T-helper 9 cell (primary cell): Measurements from ENCODE around the gene NEK3.
"Not testable (repeated sequence)": the region's sequence is repeated elsewhere in the genome, so short reads cannot be mapped to it uniquely, and the experiment has no call there.

Source experiments
- DNase-seq: peaks from one replicate; pipeline ENCODE4 v3.0.0-alpha.2; 2020
- total RNA-seq, 2 donors: gene quantifications; one replicate each; lab custom pipeline; 2026; lab: John Stamatoyannopoulos, UW

NEK3 gene, protein sequence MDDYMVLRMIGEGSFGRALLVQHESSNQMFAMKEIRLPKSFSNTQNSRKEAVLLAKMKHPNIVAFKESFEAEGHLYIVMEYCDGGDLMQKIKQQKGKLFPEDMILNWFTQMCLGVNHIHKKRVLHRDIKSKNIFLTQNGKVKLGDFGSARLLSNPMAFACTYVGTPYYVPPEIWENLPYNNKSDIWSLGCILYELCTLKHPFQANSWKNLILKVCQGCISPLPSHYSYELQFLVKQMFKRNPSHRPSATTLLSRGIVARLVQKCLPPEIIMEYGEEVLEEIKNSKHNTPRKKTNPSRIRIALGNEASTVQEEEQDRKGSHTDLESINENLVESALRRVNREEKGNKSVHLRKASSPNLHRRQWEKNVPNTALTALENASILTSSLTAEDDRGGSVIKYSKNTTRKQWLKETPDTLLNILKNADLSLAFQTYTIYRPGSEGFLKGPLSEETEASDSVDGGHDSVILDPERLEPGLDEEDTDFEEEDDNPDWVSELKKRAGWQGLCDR
- total RNA-seq: 6.9 to 7.5 reads per million in 2 donors

DNA sequence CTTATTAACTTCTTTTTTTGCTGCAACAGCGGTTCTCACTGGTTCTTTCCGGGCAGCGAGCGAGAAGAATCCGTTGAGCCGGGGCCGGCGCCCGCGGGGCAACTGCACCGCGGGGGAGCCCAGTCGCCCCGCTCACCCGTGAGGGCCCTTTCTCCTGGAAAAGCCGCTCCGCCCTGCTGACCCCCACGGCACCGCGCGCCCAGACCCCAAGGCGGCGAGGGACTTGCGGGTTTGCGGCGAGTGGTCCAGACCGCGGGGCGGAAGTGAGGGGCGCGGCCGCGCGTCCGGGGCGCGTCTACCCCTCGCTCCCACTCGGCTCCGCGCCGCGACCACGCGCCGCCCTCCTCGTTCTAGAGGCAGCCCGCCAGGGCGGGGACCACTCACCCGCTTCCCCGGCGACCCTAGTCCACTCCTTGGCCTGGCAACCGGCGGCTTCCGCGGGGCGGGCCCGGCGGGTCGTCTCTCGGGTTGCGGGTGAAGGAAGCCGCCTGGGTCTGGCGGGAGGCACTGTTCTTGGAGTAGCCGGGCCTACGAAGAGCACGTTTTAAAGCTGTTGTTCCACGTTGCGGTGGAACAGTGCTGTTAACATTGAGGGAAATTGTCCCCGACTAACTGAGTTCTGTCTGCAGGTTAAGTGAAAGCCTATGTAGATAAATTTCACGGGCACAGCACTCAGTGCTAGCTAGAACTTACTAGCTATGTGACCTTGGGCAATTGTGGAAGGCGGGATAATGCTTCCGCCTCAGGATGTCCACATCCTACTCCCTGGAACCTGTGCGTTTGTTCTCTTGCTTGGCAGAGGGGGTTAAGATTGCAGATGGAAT lies at the start of gene NEK3:
TSS of gene NEK3 (minus strand) at position 439 of the 824 bp plus-strand sequence. CDS start 3,406 bp downstream, outside the sequence.
- peak; percentile 29 for DNase-seq

DNA sequence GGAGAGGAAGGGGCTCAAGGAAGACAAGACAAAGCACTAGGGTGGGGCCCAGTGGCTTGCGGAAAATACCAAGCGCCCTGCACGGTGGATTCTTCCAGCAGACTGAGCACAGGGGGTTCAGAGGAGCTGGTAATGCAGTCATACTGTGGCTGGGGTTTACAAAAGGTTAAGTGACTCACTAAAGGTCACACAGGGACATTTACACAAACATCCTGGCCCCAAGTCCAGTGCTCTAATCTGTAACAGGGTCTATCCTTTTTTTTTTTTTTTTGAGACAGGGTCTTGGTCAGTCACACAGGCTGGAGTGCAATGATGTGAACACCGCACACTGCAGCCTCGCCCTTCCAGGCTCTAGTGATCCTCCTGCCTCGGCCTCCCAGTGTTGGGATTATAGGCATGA lies 49.0 kb upstream of the NEK3 start:
- DNase-seq: not testable (repeated sequence)

DNA sequence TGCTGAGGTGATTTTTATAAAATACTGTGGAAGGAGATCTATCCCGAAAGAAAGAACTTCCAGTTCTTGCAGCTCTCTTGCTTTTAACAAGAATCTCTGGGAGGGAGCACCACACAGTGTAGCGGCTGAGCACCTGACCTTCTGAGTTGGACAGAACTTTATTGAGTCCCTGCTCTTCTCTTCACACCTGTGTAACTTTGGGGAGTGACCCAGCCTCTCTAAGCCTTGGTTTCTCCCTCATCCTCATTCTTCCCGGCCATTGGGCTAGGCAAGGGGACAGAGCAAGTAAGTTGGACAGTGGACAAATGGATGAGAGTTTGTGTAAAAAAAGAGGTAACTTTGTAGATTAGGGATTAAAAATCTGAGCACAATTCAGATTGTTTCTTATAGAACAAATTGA lies 48.5 kb upstream of the NEK3 start:
- not testable (repeated sequence) for DNase-seq

DNA sequence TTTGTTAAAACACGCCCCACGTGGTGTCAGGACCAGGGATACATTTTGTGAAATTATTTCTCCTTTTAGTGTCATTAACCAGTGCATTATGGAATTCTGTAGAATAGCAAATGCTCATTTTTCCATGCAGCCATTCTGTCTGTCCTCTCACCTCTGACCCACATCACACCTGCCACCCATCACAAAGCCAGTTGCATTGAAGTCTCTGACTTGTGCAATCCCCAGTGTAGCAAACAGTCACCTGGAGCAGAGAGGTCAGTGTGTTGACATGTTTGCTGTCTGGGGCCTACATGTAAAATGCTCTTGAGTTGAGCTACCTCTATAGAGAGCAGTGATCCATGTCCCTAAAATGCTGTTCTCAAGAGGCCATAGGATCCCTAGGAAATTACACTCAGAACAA lies 47.9 kb upstream of the NEK3 start:
- DNase-seq: not testable (repeated sequence)

DNA sequence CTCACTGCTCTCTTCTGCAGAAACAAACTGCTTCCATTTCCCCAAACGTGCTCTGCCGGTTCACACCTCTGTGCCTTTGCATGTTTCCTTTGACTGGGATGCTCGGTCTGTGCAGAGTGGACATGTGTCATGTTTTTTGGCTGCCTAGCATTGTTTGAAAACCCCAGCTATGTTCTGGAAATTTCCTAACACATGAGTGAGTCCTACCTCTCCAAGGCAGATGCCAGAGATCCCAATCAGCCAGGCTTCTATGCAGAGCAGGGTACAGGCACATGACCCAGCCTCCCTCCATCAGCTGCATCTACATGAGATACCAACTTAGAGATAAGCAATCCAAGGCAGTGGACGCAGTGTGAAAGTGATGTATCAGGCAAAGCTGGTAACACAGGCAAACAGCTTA lies 45.1 kb upstream of the NEK3 start:
- DNase-seq: not testable (repeated sequence)

DNA sequence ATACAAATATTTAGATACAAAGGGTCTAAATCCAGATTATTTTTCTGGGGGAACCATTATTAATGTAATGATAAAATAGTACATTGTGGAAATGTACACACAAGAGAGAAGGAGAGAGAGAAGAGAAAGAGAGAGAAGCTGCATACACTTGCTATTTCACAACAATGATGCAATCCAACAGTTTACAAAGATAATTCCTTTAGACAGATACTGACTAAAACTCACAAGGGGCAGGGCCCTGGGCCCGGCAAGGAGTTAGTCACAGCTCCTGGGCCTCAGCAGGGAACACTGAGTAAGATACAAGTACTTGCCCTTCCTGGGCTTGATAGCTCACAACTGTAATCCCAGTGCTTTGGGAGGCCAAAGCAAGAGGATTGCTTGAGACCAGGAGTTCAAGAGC lies 44.5 kb upstream of the NEK3 start:
- DNase-seq: not testable (repeated sequence)

DNA sequence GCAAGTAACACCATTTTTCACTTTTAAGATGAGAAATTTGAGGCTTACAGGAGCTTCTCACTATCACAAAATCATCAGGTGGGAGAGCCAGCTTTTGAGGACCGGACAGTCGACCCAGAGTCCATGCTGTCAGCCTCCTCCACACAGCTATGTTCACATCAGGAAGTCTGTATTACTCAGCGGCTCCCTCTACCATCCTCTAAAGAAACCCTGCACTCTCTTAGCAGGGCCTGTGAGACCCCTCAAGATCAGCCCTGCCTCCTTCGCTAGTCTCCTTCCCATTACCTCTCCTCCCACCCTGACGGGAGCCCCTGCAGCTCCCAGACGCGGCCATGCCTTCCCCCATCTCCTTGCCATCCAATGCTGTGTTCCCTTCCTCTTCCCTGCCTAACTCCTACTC lies 43.1 kb upstream of the NEK3 start:
- not testable (repeated sequence) for DNase-seq

DNA sequence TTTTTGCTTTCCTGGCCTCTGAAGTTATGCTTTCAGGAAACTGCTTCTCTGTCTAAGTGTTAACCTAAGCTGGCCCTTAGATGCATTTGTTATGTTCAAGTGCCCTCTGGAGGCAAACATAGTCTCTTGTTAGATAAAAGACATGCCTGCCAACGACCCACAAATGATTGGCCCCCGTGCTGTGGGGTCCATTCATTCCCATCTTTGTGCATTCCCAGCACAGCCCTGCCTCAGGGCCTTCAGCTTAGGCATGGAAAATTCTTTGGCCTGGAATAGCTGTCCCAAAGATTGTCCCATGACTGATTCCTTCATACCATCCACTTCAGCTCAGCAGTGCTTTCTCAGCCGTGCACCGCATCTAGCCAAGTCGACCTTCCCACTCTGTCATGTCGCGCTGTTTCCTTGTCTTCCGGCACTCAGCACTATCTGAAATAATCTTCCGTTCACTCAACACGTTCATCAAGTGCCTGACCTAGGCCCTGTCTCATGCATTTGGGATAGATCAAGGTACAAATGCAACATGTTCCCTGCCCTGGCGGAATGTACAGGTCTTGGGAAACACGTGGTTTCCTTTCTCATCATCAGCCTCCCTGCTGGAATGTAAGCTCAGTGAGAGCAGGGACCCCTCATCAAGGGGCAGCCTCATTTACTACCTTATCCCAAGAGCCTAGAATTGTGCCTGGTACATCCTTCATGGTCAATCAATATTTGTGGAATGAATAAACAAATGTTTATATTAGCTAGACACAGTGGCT lies 42.2 kb upstream of the NEK3 start:
- not testable (repeated sequence) for DNase-seq

DNA sequence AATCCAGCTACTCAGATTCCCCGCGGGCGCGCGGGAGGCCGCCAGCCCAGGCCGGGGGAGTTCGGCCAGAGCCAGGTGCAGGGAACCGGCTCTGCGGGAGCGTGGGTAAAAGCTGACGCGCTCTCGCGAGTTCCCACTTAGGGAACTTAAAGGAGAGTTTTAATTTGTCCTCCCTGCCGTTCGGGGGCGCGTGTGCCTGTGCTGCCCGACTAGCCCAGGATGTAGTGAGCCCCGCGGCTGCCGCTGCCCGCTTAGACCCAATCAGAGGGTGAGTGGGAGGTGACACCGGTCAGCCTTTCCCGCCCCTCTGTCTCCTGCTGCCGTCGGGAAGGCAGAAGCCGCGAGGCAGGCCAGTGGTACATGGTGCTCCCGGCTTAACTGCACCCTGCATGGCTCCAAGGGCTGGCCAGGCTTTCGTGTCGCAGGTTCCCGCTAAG lies 36.0 kb upstream of the NEK3 start:
- DNase-seq: peak; percentile 17

DNA sequence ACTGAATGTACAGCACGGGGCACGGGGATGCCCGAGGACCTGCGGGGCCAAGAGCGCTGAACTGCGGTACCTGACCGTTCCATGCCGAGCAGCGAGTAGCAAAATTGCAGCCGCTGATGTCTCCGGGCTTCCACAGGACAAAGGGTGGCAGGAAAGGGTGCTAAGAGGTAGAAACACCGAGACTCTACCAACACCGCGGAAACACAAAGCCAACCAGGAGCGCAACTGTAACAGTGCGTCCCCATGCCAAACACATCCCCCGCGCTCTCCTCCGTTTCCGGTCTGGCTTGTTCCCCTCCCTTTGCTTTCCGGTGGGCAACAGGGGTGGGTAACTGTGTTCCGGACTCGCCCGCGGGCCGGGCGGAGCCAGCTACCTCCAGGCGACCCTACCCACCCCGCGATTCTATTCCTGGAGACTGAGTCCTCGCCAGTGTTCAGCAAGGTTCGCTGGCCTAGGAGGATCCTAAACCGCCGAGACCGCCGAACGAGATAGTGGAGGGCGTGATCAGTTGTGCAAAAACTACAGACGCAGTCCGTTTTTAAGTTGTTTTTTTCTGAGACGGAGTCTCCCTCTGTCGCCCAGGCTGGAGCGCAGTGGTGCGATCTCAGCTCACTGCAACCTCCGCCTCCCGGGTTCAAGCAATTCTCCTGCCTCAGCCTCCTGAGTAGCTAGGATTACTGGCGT lies 34.9 kb upstream of the NEK3 start:
- peak; percentile 75 for DNase-seq

DNA sequence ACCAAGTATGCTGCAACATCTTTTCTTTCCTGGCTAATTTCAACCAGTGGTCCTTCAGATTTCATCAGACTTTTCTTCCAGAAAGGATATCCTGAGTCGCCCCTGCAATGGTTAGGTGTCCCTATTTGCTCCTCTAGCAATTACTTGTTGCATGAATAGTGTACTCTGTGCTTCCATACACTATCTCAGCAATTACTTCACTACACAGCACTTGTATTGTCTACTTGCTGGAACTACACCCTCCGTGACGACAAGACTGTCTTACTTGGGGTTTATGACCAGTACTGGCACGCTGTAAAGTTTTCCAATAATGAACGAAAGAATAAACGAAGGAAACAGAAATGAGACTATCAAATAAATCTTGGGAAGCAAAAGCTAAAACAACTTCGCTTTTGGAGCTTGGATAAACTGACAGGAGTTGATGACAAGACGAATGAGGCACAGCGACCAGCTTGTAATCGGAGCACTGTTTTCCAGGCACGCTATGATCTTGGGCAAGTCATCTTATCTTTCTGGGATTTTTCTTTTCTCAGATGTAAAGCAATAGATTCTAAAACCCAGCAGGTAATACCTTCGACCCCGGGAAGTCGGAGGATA lies 34.3 kb upstream of the NEK3 start:
- DNase-seq: not testable (repeated sequence)

DNA sequence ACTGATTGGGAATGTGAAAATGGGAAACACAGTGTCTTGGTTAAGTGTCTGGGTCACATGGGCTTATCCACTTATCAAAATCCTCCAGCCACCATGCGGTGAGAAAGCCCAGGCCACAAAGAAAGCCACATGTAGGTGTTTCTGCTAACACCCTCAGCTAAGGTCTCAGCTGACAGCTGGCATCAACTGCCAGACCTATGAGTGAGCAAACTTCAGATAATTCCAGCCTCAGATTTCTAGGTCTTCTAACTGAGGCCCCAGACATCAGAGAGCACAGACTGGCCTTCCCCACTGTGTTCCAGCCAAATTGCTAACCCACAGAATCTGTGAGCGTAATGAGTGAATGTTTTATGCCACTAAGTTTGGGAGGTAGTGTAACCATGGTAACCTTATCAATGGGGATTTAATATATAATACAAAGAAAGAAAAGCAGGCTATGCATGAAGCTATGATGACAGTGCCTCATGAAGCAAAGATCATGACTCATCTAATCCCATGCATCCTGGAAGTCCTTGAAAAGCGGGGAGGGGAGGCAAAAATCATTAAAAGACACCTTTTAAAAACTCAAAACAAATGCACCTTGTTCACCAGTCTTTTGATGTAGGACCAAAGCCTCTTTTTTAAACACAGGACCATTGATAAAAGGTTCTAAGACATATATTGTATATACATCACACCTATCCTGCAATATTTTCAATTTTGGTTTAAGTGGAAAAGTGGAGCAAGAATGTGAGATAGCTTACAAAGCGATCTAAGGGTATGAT lies 28.2 kb upstream of the NEK3 start:
- not testable (repeated sequence) for DNase-seq

DNA sequence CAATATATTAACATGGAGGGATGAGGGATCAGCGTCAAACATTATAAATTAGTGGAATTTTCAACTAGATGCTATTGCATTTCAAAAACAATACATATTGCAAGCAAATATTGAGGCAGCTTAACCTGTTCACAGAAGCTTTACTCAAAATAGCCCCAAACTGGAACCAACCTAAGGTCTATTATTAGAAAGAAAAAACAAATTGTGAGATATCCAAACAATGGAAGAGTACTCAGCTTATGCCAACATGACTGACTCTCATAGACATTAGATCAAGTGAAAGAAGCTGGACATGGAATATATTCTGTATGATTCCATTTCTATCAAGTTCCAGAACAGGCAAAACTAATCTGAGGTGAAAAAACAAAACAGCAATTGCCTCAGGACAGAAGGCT lies 27.6 kb upstream of the NEK3 start:
- no peak for DNase-seq

DNA sequence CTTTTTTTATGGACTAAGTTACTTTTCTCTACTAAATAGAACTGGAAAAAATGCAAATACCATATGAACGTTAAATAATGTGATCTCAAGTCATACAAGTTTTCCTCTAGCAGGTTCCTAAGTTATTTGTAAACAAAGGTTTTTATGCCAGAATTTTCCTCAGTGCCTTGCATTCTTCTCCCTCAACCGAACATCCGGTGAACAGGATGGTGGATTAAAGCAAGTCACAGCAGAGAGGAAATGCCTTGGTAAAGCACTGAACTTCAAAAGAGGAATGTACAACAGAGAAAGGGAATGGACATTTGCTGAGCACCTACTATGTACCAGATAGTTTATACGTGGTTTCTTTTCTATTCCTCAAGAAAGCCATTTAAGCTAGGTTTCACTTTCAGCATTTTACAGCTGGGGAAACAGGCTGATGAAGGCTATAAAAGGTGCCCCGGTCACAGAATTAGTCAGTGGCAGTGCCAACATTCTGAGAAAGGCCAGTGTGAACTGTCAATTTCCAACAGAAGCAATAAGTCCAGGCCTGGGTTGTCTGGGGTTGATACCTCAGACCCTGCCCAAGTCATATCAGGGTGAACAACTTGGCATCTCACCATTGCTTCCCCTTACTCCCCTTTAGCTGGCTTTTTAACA lies 22.0 kb upstream of the NEK3 start:
- not testable (repeated sequence) for DNase-seq

DNA sequence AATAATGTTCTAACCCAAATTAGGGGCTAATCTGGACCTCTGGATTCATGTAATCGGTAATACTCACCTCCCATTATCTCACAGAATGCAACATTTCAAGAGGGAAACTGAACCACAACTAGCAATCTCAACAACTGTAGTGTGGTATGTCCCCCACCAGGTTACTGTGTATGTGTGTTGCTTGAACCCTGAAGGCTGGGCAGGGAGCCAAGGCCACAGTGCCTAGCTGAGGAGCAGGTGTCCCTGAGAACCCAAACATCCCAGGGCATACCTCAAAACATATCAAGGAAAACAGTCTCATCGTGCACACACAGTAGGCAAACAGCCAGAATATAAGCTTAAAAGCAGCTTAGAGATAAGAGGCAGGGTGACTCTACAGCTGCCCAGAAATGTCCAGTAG lies 20.5 kb upstream of the NEK3 start:
- no peak for DNase-seq

DNA sequence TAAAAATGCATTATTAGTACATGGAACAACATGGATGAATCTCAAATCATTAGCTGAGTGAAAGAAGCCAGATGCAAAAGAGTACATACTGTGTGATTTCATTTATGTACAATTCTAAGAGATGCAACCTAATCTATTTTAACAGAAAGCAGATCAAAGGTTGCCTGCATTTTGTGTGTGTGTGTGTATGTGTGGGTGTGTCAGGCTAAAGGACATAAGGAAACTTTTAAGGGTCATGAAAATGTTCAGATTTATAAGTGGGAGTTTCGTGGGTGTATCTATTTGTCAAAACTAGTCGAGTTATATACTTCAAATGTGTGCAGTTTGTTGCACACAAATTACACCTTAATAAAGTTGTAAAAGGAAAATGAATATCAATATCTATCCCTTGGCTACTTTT lies 17.9 kb upstream of the NEK3 start:
- DNase-seq: no peak

DNA sequence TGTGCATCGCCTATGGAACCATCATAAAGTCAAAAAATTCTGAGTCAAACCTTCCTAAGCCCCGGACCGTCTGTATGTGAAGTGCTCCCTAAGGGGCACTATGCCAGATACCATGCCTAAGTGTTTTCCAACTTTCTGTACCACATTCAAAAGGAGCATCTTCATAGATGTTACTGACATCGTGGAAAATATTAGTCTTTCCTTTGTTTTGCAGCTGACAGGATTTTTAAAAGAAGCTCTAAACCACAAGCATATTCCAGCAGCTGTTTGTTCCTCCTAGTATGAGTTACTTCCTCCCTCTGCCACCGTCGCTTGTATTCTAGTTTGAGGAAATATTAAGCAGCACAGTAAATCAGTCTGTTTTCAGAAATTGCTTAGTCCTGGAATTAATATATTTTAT lies 14.6 kb upstream of the NEK3 start:
- DNase-seq: not testable (repeated sequence)

DNA sequence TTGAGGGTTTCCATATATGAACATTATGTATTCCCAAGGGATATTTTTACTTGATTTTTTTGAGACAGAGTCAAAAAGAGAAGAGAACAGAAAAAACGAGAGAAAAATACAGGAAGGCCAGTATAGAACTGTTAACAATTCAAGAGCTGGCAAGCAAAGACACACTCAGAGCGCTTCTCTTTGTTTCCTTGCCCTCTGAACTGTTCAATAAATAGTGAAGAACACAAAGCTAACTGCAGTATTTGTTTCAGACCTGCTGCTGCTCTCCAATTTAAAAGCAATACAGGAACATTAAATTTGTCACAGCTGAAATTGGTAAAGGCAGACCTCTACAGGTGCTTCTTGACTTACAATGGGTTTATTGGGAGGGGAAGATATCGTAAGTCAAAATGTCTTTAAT lies 14.0 kb upstream of the NEK3 start:
- no peak for DNase-seq

DNA sequence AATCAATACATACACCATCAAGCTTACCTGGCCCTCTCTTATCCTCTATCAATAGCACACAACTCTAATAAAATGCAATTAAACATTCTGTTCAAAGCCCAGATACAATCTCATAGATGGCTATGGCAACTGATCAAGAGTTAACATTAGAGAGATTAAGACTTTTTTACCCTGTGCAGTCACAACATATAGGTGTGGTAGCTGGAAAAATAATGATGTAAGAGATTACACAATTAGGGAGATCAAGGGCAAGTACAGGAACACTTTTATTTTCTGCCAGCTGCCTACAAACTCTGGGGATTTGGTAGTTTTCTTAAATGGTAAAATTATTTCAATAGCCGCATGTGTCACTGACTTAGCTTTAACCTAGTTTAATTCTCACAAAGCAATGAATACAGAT lies 12.3 kb upstream of the NEK3 start:
- not testable (repeated sequence) for DNase-seq

DNA sequence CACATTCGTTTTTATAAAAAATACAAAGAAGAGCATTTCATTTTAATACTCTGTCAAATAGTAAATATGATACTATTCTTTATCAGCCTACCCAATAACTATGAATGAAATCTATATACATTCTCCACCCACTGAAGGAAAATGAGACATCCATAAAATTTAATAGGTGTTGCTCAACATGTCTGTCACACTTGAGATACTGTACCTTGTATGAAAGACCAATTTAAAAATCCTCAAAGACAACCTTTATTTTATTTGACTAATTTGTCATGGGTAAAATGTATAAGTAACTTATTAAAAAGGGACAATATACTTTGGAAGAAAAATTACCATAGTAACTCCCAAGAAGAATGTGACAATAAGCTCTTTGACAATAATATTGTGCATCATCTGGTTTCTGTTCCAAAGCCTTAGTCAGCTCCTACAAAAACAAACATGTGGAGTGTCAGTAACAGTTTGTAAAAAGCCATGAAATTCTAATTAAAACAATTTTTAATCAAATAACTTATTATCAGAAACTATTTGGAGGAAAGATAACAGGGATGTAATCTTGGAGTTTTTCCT lies 11.5 kb upstream of the NEK3 start:
- not testable (repeated sequence) for DNase-seq
